HG03159 (cell line): ENCODE measurements around the gene JOSD2.
"Not testable (repeated sequence)": the region's sequence is repeated elsewhere in the genome, so short reads cannot be mapped to it uniquely, and the experiment has no call there.

Experiments
- ATAC-seq: cut with Tn5 transposase; IDR thresholded peaks from one replicate; pipeline ENCODE4 v1.9.1; 2021; ENCODE audit warnings: mild to moderate bottlenecking, moderate library complexity; ENCODE audit not compliant: unreplicated experiment

Gene JOSD2

GRCh38 chr19:50547385-50548190 lies 36.6 kb upstream of the JOSD2 start:
- no peak for ATAC-seq

- ATAC-seq: no peak
Measured at GRCh38 chr19:50546527-50547221, 35.7 kb upstream of the JOSD2 start.

GRCh38 chr19:50542943-50543342 lies 32.0 kb upstream of the JOSD2 start:
- no peak for ATAC-seq

GRCh38 chr19:50537769-50538230 lies 26.8 kb upstream of the JOSD2 start:
- ATAC-seq: no peak

- no peak for ATAC-seq
Measured at GRCh38 chr19:50537306-50537685, 26.3 kb upstream of the JOSD2 start.

- no peak for ATAC-seq
Measured at GRCh38 chr19:50536662-50537305, 25.8 kb upstream of the JOSD2 start.

- ATAC-seq: no peak
Measured at GRCh38 chr19:50535672-50536187, 24.7 kb upstream of the JOSD2 start.

GRCh38 chr19:50534478-50534877 lies 23.5 kb upstream of the JOSD2 start:
- ATAC-seq: no peak

GRCh38 chr19:50532952-50533351 lies 22.0 kb upstream of the JOSD2 start:
- no peak for ATAC-seq

GRCh38 chr19:50531171-50531612 lies 20.2 kb upstream of the JOSD2 start:
- ATAC-seq: no peak

GRCh38 chr19:50528052-50528451 lies 17.1 kb upstream of the JOSD2 start:
- not testable (repeated sequence) for ATAC-seq

GRCh38 chr19:50522881-50523280 lies 11.9 kb upstream of the JOSD2 start:
- ATAC-seq: no peak

- ATAC-seq: no peak
Measured at GRCh38 chr19:50520822-50521465, 10.0 kb upstream of the JOSD2 start.

- no peak for ATAC-seq
Measured at GRCh38 chr19:50519006-50519575, 8.1 kb upstream of the JOSD2 start.

- ATAC-seq: no peak
Measured at GRCh38 chr19:50518091-50519005, 7.4 kb upstream of the JOSD2 start.

GRCh38 chr19:50517704-50518075 lies 6.7 kb upstream of the JOSD2 start:
- no peak for ATAC-seq

- ATAC-seq: no peak
Measured at GRCh38 chr19:50516964-50517703, 6.1 kb upstream of the JOSD2 start.

- no peak for ATAC-seq
Measured at GRCh38 chr19:50516456-50516855, 5.5 kb upstream of the JOSD2 start.

- no peak for ATAC-seq
Measured at GRCh38 chr19:50515168-50515561, 4.2 kb upstream of the JOSD2 start.
